OCI-LY7 (cell line): ENCODE results near the gene TNNI3K.

Experiments used
- CTCF ChIP-seq: fragments of 200-600 bp; sonication (generic); conservative IDR thresholded peaks from 2 replicates; pipeline ENCODE4 v1.5.1; 2014; ENCODE audit warnings: mild to moderate bottlenecking, antibody characterized with exemption, low read length, moderate library complexity, mixed read lengths
- EZH2phosphoT487 ChIP-seq: fragments of 200-600 bp; sonication (generic); IDR thresholded peaks from 2 replicates; pipeline ENCODE4 v1.6.1; 2018; ENCODE audit warnings: low read depth, borderline replicate concordance, mild to moderate bottlenecking, mixed run types, antibody characterized with exemption, low read length, moderate library complexity, mixed read lengths

- TF ChIP-seq CTCF: no peak
- TF ChIP-seq EZH2phosphoT487: no peak
Observed at GRCh38 chr1:74478979-74479378, 243.8 kb downstream of the TNNI3K start.
